Nephron progenitor cell (in vitro differentiated cells): ENCODE measurements around the gene CYB5RL.
A peak's percentile ranks its signal among the peaks of the same experiment; 100 is the strongest.

Experiments
- DNase-seq: peaks from one replicate; pipeline ENCODE4 v3.0.0; 2021
- H3K27ac Mint-ChIP-seq: 2 replicates; pipeline ENCODE4 v1.8.0; 2021; ENCODE audit warnings: mild to moderate bottlenecking, moderate library complexity, mixed read lengths
- H3K27me3 Mint-ChIP-seq: 2 replicates; pipeline ENCODE4 v1.8.0; 2021; ENCODE audit warnings: mild to moderate bottlenecking, low read depth, mixed read lengths; ENCODE audit not compliant: poor library complexity
- H3K36me3 Mint-ChIP-seq: 2 replicates; pipeline ENCODE4 v1.8.0; 2021; ENCODE audit warnings: low read depth, mixed read lengths
- H3K4me1 Mint-ChIP-seq: 2 replicates; pipeline ENCODE4 v1.8.0; 2021; ENCODE audit warnings: mixed read lengths
- H3K4me3 Mint-ChIP-seq: 2 replicates; pipeline ENCODE4 v1.8.0; 2021; ENCODE audit warnings: mild to moderate bottlenecking, moderate library complexity, mixed read lengths
- H3K9me3 Mint-ChIP-seq: 2 replicates; pipeline ENCODE4 v1.8.0; 2021; ENCODE audit warnings: mild to moderate bottlenecking, moderate library complexity, mixed read lengths
- TF ChIP-seq, protein P1 (sequence below): fragments of 200-600 bp; sonication (generic); IDR thresholded peaks from 2 replicates; pipeline ENCODE4 v1.5.0; 2021; ENCODE audit warnings: antibody characterized with exemption

The CYB5RL gene

DNA sequence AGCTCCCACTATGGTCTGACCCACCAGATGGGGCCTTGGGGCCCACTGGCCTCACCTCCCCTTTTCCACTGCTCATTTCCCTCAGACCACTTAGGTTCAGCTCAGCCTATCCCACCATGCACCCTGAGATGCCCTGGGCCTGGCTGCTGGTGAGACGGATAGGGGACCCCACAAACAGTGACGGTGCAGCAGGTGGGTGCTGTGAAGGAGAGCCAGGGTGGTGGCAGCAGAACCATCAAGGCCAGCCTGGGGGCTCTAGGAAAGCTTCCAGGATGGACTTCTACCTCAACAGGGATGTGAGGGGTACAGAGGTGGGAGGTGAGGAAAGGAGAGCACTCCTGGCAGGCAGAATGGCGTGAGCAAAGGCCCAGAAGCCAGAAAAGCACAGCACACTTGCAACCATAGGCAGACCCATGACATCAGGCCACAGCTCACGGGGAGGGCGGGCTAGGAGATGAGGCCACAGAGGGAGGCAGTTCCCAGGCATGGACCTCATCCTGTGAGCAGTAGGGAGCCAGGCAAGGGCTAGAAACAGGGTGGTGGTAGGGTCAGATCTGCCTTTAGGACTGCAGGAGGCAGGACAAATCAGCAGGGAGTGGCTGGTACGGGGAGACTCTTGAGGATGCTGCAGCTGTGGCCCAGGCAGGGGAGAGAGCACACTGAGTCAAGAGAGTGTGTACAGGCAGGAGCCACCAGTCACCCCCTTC, 23.1 kb downstream of the CYB5RL start:
- no peak for DNase-seq
- Mint-ChIP-seq H3K36me3 (peaks cover 3% of the 10 kb centered on the region), H3K27ac (no peak overlapping the region), H3K4me3 (no peak overlapping the region), H3K27me3 (peaks cover 6% of the 10 kb centered on the region), H3K9me3 (no peaks in the 10 kb centered on the region), H3K4me1 (peaks cover 23% of the 10 kb centered on the region)
- TF ChIP-seq, protein P1, sequence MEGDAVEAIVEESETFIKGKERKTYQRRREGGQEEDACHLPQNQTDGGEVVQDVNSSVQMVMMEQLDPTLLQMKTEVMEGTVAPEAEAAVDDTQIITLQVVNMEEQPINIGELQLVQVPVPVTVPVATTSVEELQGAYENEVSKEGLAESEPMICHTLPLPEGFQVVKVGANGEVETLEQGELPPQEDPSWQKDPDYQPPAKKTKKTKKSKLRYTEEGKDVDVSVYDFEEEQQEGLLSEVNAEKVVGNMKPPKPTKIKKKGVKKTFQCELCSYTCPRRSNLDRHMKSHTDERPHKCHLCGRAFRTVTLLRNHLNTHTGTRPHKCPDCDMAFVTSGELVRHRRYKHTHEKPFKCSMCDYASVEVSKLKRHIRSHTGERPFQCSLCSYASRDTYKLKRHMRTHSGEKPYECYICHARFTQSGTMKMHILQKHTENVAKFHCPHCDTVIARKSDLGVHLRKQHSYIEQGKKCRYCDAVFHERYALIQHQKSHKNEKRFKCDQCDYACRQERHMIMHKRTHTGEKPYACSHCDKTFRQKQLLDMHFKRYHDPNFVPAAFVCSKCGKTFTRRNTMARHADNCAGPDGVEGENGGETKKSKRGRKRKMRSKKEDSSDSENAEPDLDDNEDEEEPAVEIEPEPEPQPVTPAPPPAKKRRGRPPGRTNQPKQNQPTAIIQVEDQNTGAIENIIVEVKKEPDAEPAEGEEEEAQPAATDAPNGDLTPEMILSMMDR = no peak

DNA sequence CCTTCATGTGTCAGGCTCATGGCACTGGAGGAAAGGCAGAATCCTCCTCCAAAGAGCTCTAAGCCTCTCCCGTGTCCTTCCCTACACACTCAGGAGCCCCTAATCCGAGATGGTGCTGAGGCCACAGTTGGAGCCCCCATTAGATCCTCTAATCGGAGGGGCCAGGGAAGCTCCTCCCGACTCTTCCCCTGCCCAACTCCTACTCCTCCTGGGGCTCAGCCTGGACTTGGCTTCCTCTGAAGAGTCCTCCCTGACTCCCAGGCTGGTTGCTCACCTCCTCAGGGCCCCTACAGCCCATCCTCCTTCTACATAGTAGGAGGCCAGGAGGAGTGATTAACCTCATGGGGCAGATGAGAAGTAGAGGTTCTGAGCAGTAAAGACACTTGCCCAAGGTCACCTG, 25.7 kb downstream of the CYB5RL start:
- TF ChIP-seq, protein P1 = no peak
- Mint-ChIP-seq H3K27ac (no peak overlapping the region), H3K4me3 (no peak overlapping the region), H3K27me3 (peaks cover 6% of the 10 kb centered on the region), H3K36me3 (no peaks in the 10 kb centered on the region), H3K9me3 (no peaks in the 10 kb centered on the region), H3K4me1 (peaks cover 27% of the 10 kb centered on the region)
- DNase-seq = no peak

DNA sequence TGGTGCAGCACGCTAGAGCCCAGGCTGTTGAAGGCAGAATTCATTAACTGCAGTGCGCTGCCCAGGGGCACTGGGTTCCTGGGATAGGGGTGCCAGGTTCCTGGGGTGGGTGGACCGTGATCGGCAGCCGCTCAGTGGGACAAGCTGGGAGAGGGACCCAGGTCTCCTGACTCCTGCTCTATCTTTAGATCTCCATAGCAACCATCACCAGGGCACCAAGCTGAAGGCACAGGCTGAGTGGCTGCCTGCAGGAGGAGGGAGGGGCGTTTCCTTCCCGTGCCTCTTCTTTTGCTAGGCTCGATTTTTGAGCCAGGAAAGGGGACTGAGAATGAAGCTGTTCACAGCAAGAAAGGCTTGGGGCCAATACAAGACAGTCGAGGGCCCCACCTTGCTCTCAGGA, 26.1 kb downstream of the CYB5RL start:
- H3K27me3 Mint-ChIP-seq = peaks cover 6% of the 10 kb centered on the region
- H3K4me1 Mint-ChIP-seq = peaks cover 27% of the 10 kb centered on the region
- H3K4me3 Mint-ChIP-seq = no peak overlapping the region
- no peaks in the 10 kb centered on the region for H3K9me3 Mint-ChIP-seq
- no peaks in the 10 kb centered on the region for H3K36me3 Mint-ChIP-seq
- TF ChIP-seq, protein P1 = no peak
- no peak overlapping the region for H3K27ac Mint-ChIP-seq
- no peak for DNase-seq

DNA sequence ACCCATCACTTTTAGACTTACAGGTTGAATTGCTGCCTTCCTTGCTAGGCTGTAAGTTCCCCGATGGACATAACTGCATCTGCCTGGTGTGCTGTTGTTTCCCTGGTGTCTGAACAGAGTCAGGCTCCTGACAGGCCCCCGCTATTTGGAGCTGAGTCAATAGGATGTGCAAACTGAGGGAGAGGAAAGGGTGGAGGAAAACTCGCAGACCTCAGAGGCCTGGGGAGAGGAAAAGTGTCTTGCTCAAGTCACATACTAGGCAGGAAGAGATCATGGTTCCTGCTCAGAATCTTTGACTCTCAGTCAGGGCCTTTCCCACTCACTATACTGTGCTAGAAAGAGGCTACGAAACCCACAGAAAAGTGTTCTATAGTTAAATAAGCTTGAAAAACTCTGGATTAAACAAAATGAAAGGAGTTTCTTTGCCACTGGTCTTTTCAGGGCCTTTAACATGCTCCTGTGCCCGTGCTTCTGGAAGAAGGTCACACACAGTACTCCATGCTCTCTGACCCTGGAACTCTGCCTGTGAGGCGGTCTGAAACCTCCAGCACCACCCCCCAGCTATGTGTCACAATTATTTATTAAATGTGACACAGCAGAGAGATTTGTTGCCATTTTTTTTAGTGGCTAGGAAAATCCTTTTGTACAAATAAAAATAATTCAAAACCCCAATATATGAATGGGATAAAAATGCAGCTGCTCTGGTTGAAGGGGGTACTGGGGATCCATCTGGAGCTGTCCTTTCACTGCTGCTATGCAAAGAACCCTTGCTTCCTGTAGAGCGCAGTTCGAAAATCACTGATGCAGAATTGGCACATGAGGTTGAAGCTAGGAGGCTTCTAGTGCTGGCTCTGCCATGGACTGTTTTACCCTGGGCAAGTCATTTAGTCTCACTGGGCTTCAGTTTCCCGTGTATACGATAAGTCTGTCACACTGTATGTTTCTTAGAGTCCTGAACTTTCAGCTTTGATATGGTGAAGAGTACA, 26.9 kb downstream of the CYB5RL start:
- Mint-ChIP-seq H3K4me3 (no peak overlapping the region), H3K27me3 (peaks cover 6% of the 10 kb centered on the region), H3K27ac (peak overlapping the region; percentile 99), H3K4me1 (peaks cover 27% of the 10 kb centered on the region), H3K36me3 (no peaks in the 10 kb centered on the region), H3K9me3 (no peaks in the 10 kb centered on the region)
- TF ChIP-seq, protein P1 = no peak
- no peak for DNase-seq

DNA sequence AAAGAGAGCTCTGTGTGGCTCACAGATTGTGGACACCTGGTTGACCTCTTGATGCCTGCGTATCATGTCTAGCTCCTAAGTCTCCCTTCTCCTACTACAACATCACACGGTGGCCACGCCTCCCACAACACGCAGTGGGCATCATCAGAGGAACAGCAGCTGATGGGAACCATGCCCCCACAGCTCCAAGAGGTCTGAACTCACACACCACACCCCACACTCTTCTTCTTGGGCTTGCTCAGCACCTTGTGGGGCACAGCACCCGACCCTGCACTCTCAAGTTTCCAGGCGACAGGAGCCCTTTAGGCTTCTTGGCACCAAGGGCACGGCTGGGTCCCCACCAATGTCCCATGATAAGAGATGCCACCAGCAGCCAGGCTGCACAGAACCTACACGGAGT, 28.2 kb downstream of the CYB5RL start:
- Mint-ChIP-seq H3K9me3 (no peaks in the 10 kb centered on the region), H3K4me3 (no peak overlapping the region), H3K4me1 (peaks cover 27% of the 10 kb centered on the region), H3K27me3 (peaks cover 6% of the 10 kb centered on the region), H3K27ac (peak overlapping the region; percentile 22), H3K36me3 (no peaks in the 10 kb centered on the region)
- no peak for DNase-seq
- TF ChIP-seq, protein P1 = no peak
